ENCODE data around the gene ARHGAP6. TPM values are rescaled to one million over a fixed set of nuclear protein-coding genes. Genes with fewer than 3 reads are reported as not detected.

ARHGAP6 gene
- total and polyA plus RNA-seq, 2 donors (not counting 3 experiments of a cell fraction or from before 2014, with no cell fraction given): 0.69 to 0.83 TPM

GRCh38 chrX:11341274-11342201 lies 324.2 kb downstream of the ARHGAP6 start:
- dilution Hi-C loops (cut with MboI; ENCODE audit: extremely low pct_ligation_motif_present, low sequenced_read_pairs): no loop called here
- Histone ChIP-seq H3K27me3 (ENCODE audit: control insufficient read depth in 2 of 2, insufficient read depth in 2 of 2, low read length in 2 of 2) (no peaks in the 10 kb centered on the region), H3K9me3 (replicated peaks; ENCODE audit: control insufficient read depth, insufficient read depth, low read length) (no peaks in the 10 kb centered on the region), H4K20me1 (replicated peaks; ENCODE audit: control insufficient read depth, extremely low read depth, insufficient read depth, low read length) (no peaks in the 10 kb centered on the region), H3K79me2 (ENCODE audit: control insufficient read depth, insufficient read depth, low read length) (no peaks in the 10 kb centered on the region), H3K4me1 (ENCODE audit: control insufficient read depth, extremely low read depth, insufficient read depth, low read length) (peaks cover 14% of the 10 kb centered on the region), H3K4me3 (replicated peaks in 1 of 3; ENCODE audit: insufficient read depth in 1 of 3, low read depth in 1 of 3, low read length in 3 of 3) (peak overlapping the region in 1 of 3 experiments; percentile 18), H3K4me2 (ENCODE audit: insufficient read depth, low read length) (peak overlapping the region; percentile 67), H3K9me1 (replicated peaks; ENCODE audit: control insufficient read depth, extremely low read depth, insufficient read depth, low read length) (no peaks in the 10 kb centered on the region), H3K9ac (replicated peaks; ENCODE audit: extremely low read depth, insufficient read depth, low read length) (peak overlapping the region; percentile 79), H3K27ac (ENCODE audit: insufficient read depth, low read depth, low read length) (peak overlapping the region; percentile 96), H3K36me3 (ENCODE audit: control insufficient read depth in 2 of 2, extremely low read depth in 1 of 2, insufficient read depth in 2 of 2, low read length in 2 of 2) (no peaks in the 10 kb centered on the region), H2AFZ (ENCODE audit: low read depth, low read length) (no peak overlapping the region)
- ChIA-PET POLR2A (interaction anchor here (0.7 kb wide), 1 partner anchor 1636 kb away, joined by 4 read pairs; no protein-coding TSS in a partner anchor), CTCF (interaction anchor here (0.6 to 1.1 kb wide), 4 partner anchors 10 to 40 kb away, joined by 3 to 4 read pairs (median 4); no protein-coding TSS in a partner anchor)
- BruUV-seq (replicated peaks): TSS peak; percentile 97
- intact Hi-C loops (cut with micrococcal nuclease): loop anchor here (1.0 to 5.0 kb wide), 6 partner anchors 9 to 584 kb away; no protein-coding TSS in a partner anchor
- peak; percentile 94 for TF ChIP-seq JUN (IDR thresholded peaks at IDR 0.05; ENCODE audit: borderline replicate concordance, insufficient read depth, insufficient read length, low read depth)
- peak; percentile 70 for TF ChIP-seq GATA2 (IDR thresholded peaks at IDR 0.05; ENCODE audit: insufficient read depth, insufficient read length, low read depth, low read length)
- TF ChIP-seq MYC (IDR thresholded peaks at IDR 0.05; ENCODE audit: low read depth, low read length): no peak
- no peak for TF ChIP-seq EZH2 (IDR thresholded peaks at IDR 0.05; ENCODE audit: borderline replicate concordance, low read depth, low read length, severe bottlenecking)
- TF ChIP-seq FOS (IDR thresholded peaks at IDR 0.05; ENCODE audit: borderline replicate concordance, insufficient read depth, low read length): peak; percentile 47
- TF ChIP-seq POLR2A (IDR thresholded peaks at IDR 0.05; ENCODE audit: low read depth, low read length): no peak
- TF ChIP-seq MAX (IDR thresholded peaks at IDR 0.05; ENCODE audit: insufficient read depth, insufficient read length): no peak
- no peak for TF ChIP-seq POLR2AphosphoS5 (IDR thresholded peaks at IDR 0.05; ENCODE audit: insufficient read depth, low read depth, low read length)
- no peak for TF ChIP-seq CTCF (IDR thresholded peaks at IDR 0.05; ENCODE audit: extremely low read depth in 1 of 2, insufficient read depth in 1 of 2, low read depth in 1 of 2, low read length in 2 of 2)
- DNase-seq (ENCODE audit: low read depth, low spot score) (peak; percentile 89), FAIRE-seq (peak; percentile 95)
